CD4-positive, alpha-beta T cell treated with Interleukin-10 for 1 hour (primary cell): ENCODE results near the gene HUWE1.
A peak's percentile ranks its signal among the peaks of the same experiment; 100 is the strongest.
"Not testable (repeated sequence)": the region's sequence is repeated elsewhere in the genome, so short reads cannot be mapped to it uniquely, and the experiment has no call there.

Source experiments
- DNase-seq: peaks from one replicate; pipeline ENCODE4 v3.0.0-alpha.2; 2020

The HUWE1 gene

GRCh38 chrX:53605004-53605403, 81.5 kb downstream of the HUWE1 start:
- DNase-seq, result no peak

- no peak for DNase-seq
These were observed 86.6 kb downstream of the HUWE1 start for GRCh38 chrX:53599781-53600396.

DNA sequence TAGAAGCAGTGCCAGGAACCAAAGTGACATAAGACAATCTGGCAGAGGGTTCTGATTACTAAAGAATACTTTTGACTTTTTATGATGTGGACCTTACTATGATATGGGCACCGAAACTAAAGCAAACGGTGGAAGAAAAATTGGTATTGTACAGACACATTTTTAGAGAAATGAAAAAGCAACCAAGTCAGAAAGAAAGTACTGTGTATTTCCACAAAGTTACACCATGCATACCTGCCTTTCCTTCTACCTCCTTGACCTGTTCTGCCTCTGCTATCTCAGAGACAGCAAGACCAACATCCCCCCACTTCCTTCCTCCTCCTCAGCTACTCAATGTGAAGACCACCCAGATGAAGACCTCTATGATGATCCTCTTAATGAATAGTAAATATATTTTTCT, 88.3 kb downstream of the HUWE1 start:
- DNase-seq, result no peak

- DNase-seq, result no peak
These were observed 91.2 kb downstream of the HUWE1 start for GRCh38 chrX:53595266-53595810.

GRCh38 chrX:53594354-53594753, 92.2 kb downstream of the HUWE1 start:
- DNase-seq, result no peak

DNA sequence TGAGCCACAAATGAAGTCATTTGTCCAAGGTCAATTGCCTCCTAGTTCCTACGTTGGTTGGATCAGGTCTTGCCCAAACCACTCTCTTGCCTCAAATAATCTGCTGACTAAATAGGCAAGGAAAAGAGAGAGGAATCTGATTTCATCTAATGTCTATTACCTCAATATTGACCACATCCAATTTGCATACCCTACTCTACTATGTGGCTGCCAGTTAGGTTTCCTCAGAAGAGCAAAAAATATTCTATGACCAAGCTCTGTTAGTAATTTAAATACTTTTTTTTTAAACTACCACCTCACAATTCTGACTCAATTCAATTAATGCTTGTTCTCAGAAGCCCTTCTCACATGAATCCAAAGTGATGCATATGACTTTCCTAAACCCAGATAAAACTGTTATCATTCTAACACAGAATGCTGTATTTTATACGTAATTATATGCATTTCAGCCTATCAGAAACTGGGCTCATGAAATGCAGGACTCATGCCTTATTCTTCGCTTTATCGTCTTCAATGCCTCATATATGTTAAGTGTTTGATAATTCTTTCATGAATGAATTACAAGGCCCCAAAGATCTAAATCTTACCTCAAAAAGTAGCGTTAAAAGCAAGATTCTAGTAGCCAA, 98.6 kb downstream of the HUWE1 start:
- DNase-seq, result no peak

GRCh38 chrX:53584891-53585290, 101.6 kb downstream of the HUWE1 start:
- no peak for DNase-seq

- no peak for DNase-seq
These were observed 102.9 kb downstream of the HUWE1 start for GRCh38 chrX:53583571-53583970.

DNA sequence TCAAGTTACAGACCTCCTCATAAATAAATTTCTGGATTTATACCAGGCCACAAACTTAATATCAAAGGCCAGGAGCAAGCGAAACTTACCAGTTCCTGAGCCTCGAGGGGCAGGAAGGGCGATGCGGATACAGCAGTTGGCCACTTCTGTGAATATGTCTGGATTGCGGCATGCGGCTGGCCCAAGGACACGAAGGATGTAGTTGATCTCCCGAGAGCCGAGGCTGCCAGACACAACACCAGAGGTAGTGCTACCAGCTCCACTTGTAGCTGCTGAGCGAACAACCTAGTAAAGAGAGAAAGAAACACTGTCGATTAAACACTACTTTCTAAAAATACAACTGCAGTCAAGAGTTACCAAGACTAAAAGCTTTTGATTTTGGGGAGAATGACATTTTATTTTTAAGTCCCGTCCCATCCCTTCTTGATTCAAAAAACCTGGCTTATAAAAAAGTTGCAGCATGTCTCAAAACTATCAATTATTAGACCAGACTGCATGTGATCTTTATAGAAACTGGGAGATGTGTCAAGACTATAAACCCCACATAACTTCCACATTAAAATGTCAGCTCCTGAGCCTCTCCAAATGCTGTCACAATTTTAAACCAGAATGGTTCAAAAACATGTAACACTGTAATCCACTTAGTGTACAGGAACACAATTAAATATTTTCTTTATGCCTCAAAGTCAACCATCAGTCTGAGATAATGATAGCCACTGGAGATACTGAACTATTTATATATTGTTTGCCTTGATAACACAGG, 105.6 kb downstream of the HUWE1 start:
- DNase-seq, result no peak

- DNase-seq, result no peak
These were observed 115.0 kb downstream of the HUWE1 start for GRCh38 chrX:53571494-53571893.

- no peak for DNase-seq
These were observed 123.2 kb downstream of the HUWE1 start for GRCh38 chrX:53563324-53563723.

GRCh38 chrX:53561912-53562311, 124.6 kb downstream of the HUWE1 start:
- no peak for DNase-seq

- no peak for DNase-seq
These were observed 127.9 kb downstream of the HUWE1 start for GRCh38 chrX:53558646-53559045.

- no peak for DNase-seq
These were observed 129.7 kb downstream of the HUWE1 start for GRCh38 chrX:53556868-53557267.

DNA sequence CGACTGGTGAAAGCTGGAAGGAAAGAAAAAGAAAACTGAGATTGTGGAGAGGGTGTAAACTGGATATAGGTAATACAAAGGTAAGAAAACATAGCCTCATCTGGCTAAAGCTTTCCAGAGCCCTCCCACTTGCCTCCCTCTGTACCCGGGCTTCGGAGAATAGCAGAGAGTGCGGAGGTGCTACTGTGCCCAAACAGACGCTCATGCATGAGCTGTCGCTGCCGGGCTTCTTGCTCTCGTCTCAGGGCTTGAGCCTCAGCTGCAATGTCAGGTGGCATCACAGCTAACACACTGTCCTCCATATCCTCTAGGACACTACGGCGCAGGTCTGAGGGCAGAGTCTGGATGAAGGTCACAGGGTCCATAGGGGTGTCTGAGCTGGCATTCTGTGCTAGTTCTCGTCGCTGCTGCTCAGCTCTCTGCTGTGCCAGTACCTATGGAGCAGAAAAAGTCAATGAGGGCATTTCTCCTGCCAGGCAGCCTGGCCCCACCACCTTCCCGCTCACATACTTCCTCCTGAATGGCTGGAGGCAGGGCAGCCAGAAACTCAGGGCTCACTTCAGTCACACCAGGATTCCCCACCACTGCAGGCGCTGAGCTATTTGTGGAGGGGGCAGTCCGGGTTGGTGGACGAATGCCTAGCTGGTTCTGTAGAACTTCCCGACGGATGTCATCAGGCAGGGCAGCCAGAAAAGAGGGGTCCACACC, 135.6 kb downstream of the HUWE1 start:
- no peak for DNase-seq

DNA sequence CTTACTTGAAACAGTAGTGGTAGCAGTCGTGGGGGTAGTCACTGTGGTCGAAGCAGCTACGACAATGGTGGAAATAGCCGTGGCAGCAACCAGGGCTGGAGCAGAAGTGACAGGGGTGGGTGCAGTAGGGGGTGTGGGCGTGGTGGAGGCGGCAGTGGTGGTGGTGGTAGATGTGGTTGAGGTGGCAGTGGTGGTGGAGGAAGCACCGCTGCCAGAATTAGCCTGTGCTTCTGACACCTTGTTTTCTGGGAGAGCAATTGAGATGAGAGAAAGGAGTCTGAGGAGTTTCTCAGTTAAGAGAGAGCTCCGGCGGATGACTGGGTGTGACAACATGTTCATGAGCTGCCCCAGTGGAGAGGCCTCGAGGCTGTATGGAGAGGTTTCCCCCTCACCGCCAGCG, 138.9 kb downstream of the HUWE1 start:
- DNase-seq, result peak; percentile 14

GRCh38 chrX:53544936-53545335, 141.6 kb downstream of the HUWE1 start:
- no peak for DNase-seq

GRCh38 chrX:53538781-53539180, 147.7 kb downstream of the HUWE1 start:
- DNase-seq, result no peak

GRCh38 chrX:53531255-53531966, 155.1 kb downstream of the HUWE1 start:
- DNase-seq, result not testable (repeated sequence)

DNA sequence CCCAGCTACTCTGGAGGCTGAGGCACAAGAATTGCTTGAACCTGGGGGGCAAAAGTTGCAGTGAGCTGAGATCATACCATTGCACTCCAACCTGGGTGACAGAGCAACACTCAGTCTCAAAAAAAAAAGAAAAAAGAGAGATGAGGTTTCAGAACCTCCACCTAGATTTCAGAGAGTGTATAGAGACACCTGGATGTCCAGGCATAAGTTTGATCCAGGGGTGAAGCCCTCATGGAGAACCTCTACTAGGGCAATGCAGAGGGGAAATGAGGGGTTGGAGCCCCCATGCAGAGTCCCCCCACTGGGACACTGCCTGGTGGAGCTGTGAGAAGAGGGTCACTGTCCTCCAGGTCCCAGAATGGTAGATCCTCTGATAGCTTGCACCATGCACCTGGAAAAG, 159.5 kb downstream of the HUWE1 start:
- DNase-seq, result no peak

GRCh38 chrX:53511322-53511721, 175.2 kb downstream of the HUWE1 start:
- no peak for DNase-seq

- not testable (repeated sequence) for DNase-seq
These were observed 182.5 kb downstream of the HUWE1 start for GRCh38 chrX:53504035-53504434.

- no peak for DNase-seq
These were observed 192.1 kb downstream of the HUWE1 start for GRCh38 chrX:53494436-53494835.
